Cardiac fibroblast (primary cell): ENCODE data around the gene CD79A.
"Not testable (repeated sequence)": the region's sequence is repeated elsewhere in the genome, so short reads cannot be mapped to it uniquely, and the experiment has no call there.

Source experiments
- DNase-seq, 2 donors: peaks; one replicate each; pipeline versions ENCODE4 v3.0.0 to v3.0.0-alpha.2; 2010; ENCODE audit warnings: low read depth in 2 of 2
- H3K4me3 ChIP-seq, 2 donors: replicated peaks in 1 of 2; 1 replicate in 1 of 2; 2 replicates in 1 of 2; pipeline ENCODE4 v1.5.1; 2011; ENCODE audit warnings: low read depth in 2 of 2, low read length in 2 of 2, mild to moderate bottlenecking in 2 of 2, moderate library complexity in 1 of 2
- CTCF ChIP-seq: IDR thresholded peaks from one replicate; pipeline ENCODE4 v1.5.1; 2011; ENCODE audit warnings: low read depth, mild to moderate bottlenecking, low read length, inconsistent platforms

Gene CD79A

GRCh38 chr19:41869374-41869955 lies 7.6 kb upstream of the CD79A start:
- no peak for DNase-seq
- H3K4me3 ChIP-seq: no peak overlapping the region
- TF ChIP-seq CTCF: no peak

GRCh38 chr19:41870401-41870873 lies 6.6 kb upstream of the CD79A start:
- no peak for TF ChIP-seq CTCF
- DNase-seq: peak; percentile 58 to 70
- no peak overlapping the region for H3K4me3 ChIP-seq

- peak in 1 of 2 donors; percentile 6 for DNase-seq
- no peak overlapping the region for H3K4me3 ChIP-seq
- no peak for TF ChIP-seq CTCF
Measured at GRCh38 chr19:41871573-41872383, 5.3 kb upstream of the CD79A start.

- no peak for TF ChIP-seq CTCF
- peak in 1 of 2 donors; percentile 30 for DNase-seq
- no peak overlapping the region for H3K4me3 ChIP-seq
Measured at GRCh38 chr19:41872384-41872774, 4.7 kb upstream of the CD79A start.

GRCh38 chr19:41872775-41873647 lies 4.1 kb upstream of the CD79A start:
- TF ChIP-seq CTCF: peak; percentile 77
- H3K4me3 ChIP-seq: no peak overlapping the region
- DNase-seq: peak; percentile 66 to 71

- not testable (repeated sequence) for H3K4me3 ChIP-seq, DNase-seq
Measured at GRCh38 chr19:41875973-41876372, 1.1 kb upstream of the CD79A start.
